HCT116 (cell line): Measurements from ENCODE around the gene DLK1. TPM values are rescaled to one million over a fixed set of nuclear protein-coding genes. Genes with fewer than 3 reads are reported as not detected.

ENCODE experiments used
- ATAC-seq: fragments of 200-7000 bp; cut with Tn5 transposase; 2 replicates; pipeline ENCODE4 v1.9.1; 2020; ENCODE audit warnings: mild to moderate bottlenecking, moderate library complexity
- BruUV-seq: library from RNA; stranded (reverse); fragments of 400-500 nt; replicated peaks from 2 replicates; lab custom pipeline; 2021; lab: Mats Ljungman, UMichigan
- CTCF ChIA-PET: fragments of 300-600 bp; sonication (Branson Sonifier 250); formaldehyde crosslinking; loops from one replicate; lab custom pipeline; 2021; ENCODE audit warnings: antibody characterized with exemption; lab: Charles Lee
- POLR2A ChIA-PET: fragments of 300-600, 350-600 bp; sonication (Branson Sonifier 250); formaldehyde crosslinking; loops from one replicate; lab custom pipeline; 2021; ENCODE audit warnings: antibody characterized with exemption; lab: Charles Lee
- RAD21 ChIA-PET, 2 experiments: fragments of 300-600 bp; sonication (Branson Sonifier 250); formaldehyde crosslinking; loops; one replicate each; lab custom pipeline; 2023; ENCODE audit warnings: low total read pairs in 2 of 2; ENCODE audit not compliant: uncharacterized antibody in 2 of 2, unreplicated experiment in 2 of 2, low non-redundant PET in 1 of 2; lab: Charles Lee
- DNase-seq: peaks from one replicate; pipeline ENCODE4 v3.0.0-alpha.2; 2010; ENCODE audit warnings: low read depth, low spot score
- H2AFZ ChIP-seq: fragments of 200-600 bp; shearing (Covaris generic), sonication (generic); 2 replicates; pipeline ENCODE4 v1.6.1; 2017; ENCODE audit warnings: low read depth, mixed run types, mixed read lengths, antibody characterized with exemption, low read length; ENCODE audit not compliant: poor library complexity, severe bottlenecking
- H3K27ac ChIP-seq: 2 replicates; pipeline ENCODE4 v1.5.1; 2012; ENCODE audit warnings: low read depth, low read length
- H3K27me3 ChIP-seq: fragments of 200-600 bp; sonication (generic); 2 replicates; pipeline ENCODE4 v1.6.1; 2016; ENCODE audit warnings: mixed run types, low read length, mixed read lengths; ENCODE audit not compliant: insufficient read depth
- H3K36me3 ChIP-seq, 2 experiments: fragments of 200-500 bp in 1 of 2; fragments of 200-600 bp in 1 of 2; sonication (Bioruptor generic) in 1 of 2; sonication (generic) in 1 of 2; 2 replicates each; pipeline versions ENCODE4 v1.5.1 to v1.6.1; 2014 to 2016; ENCODE audit warnings: low read length in 2 of 2, inconsistent platforms in 1 of 2, mixed read lengths in 1 of 2, mixed run types in 1 of 2; ENCODE audit not compliant: insufficient read depth in 2 of 2, control insufficient read depth in 1 of 2
- H3K4me1 ChIP-seq, 2 experiments: fragments of 200-600 bp in 1 of 2; sonication (generic) in 1 of 2; 2 replicates each; pipeline versions ENCODE4 v1.5.1 to v1.6.1; 2012 to 2017; ENCODE audit warnings: low read length in 2 of 2, inconsistent platforms in 1 of 2, mild to moderate bottlenecking in 1 of 2, mixed read lengths in 1 of 2, mixed run types in 1 of 2, moderate library complexity in 1 of 2; ENCODE audit not compliant: insufficient read depth in 2 of 2, control insufficient read depth in 1 of 2
- H3K4me2 ChIP-seq: fragments of 200-600 bp; sonication (generic); 2 replicates; pipeline ENCODE4 v1.6.1; 2017; ENCODE audit warnings: mixed run types, low read length, mixed read lengths
- H3K4me3 ChIP-seq, 2 experiments: fragments of 200-600 bp in 1 of 2; sonication (generic) in 1 of 2; replicated peaks in 1 of 2; 2 replicates each; pipeline ENCODE4 v1.5.1; 2011 to 2016; ENCODE audit warnings: low read length in 2 of 2, control low read depth in 1 of 2, low read depth in 1 of 2, mild to moderate bottlenecking in 1 of 2, mixed read lengths in 1 of 2, mixed run types in 1 of 2
- H3K79me2 ChIP-seq: fragments of 200-600 bp; sonication (generic); 2 replicates; pipeline ENCODE4 v1.6.1; 2017; ENCODE audit warnings: mild to moderate bottlenecking, mixed run types, low read length, moderate library complexity, mixed read lengths; ENCODE audit not compliant: insufficient read depth
- H3K9ac ChIP-seq: fragments of 200-600 bp; sonication (generic); 2 replicates; pipeline ENCODE4 v1.6.1; 2016; ENCODE audit warnings: low read length, mixed read lengths
- H3K9me2 ChIP-seq: fragments of 200-600 bp; sonication (generic), shearing (Covaris generic); 2 replicates; pipeline ENCODE4 v1.6.1; 2017; ENCODE audit warnings: mixed run types, mild to moderate bottlenecking, moderate library complexity; ENCODE audit not compliant: insufficient read depth
- H3K9me3 ChIP-seq, 2 experiments: fragments of 200-500 bp in 1 of 2; fragments of 200-600 bp in 1 of 2; sonication (Bioruptor generic) in 1 of 2; sonication (generic) in 1 of 2; 2 replicates each; pipeline ENCODE4 v1.6.1; 2014 to 2017; ENCODE audit warnings: low read length in 2 of 2, mixed read lengths in 2 of 2, inconsistent platforms in 1 of 2, low read depth in 1 of 2, mild to moderate bottlenecking in 1 of 2, mixed run types in 1 of 2, moderate library complexity in 1 of 2; ENCODE audit not compliant: control insufficient read depth in 1 of 2, insufficient read depth in 1 of 2
- H4K20me1 ChIP-seq: fragments of 200-600 bp; sonication (generic), shearing (Covaris generic); 2 replicates; pipeline ENCODE4 v1.6.1; 2017; ENCODE audit warnings: mixed run types, mild to moderate bottlenecking, moderate library complexity; ENCODE audit not compliant: insufficient read depth
- ATF3 ChIP-seq: IDR thresholded peaks from 2 replicates; pipeline ENCODE4 v1.6.1; 2012
- CBX3 ChIP-seq: IDR thresholded peaks from 2 replicates; pipeline ENCODE4 v1.6.1; 2012; ENCODE audit warnings: low read depth
- CEBPB ChIP-seq: IDR thresholded peaks from 2 replicates; pipeline ENCODE4 v1.6.1; 2012; ENCODE audit warnings: low read depth
- CTCF ChIP-seq, 3 experiments: fragments of 200-600 bp in 1 of 3; sonication (generic) in 1 of 3; IDR thresholded peaks in 2 of 3; conservative IDR thresholded peaks in 1 of 3; 2 replicates each; pipeline ENCODE4 v1.5.1; 2012 to 2017; ENCODE audit warnings: low read depth in 2 of 3, low read length in 2 of 3, antibody characterized with exemption in 1 of 3, borderline replicate concordance in 1 of 3, control low read depth in 1 of 3, mild to moderate bottlenecking in 1 of 3, mixed read lengths in 1 of 3, mixed run types in 1 of 3, moderate library complexity in 1 of 3; ENCODE audit not compliant: insufficient read depth in 1 of 3
- ELF1 ChIP-seq: IDR thresholded peaks from 2 replicates; pipeline ENCODE4 v1.6.1; 2012; ENCODE audit warnings: low read depth, borderline replicate concordance
- EZH2 ChIP-seq: fragments of 200-600 bp; sonication (generic); IDR thresholded peaks from 2 replicates; pipeline ENCODE4 v1.6.1; 2017; ENCODE audit warnings: antibody characterized with exemption, mixed run types
- FOSL1 ChIP-seq: IDR thresholded peaks from 2 replicates; pipeline ENCODE4 v1.6.1; 2012; ENCODE audit warnings: low read depth
- JUND ChIP-seq: IDR thresholded peaks from 2 replicates; pipeline ENCODE4 v1.6.1; 2012
- POLR2AphosphoS5 ChIP-seq: IDR thresholded peaks from 2 replicates; pipeline ENCODE4 v1.6.1; 2011; ENCODE audit warnings: mild to moderate bottlenecking, low read depth, low read length, moderate library complexity
- SP1 ChIP-seq: IDR thresholded peaks from 2 replicates; pipeline ENCODE4 v1.6.1; 2012; ENCODE audit warnings: low read depth
- YY1 ChIP-seq: IDR thresholded peaks from 2 replicates; pipeline ENCODE4 v1.6.1; 2011; ENCODE audit warnings: low read length, low read depth, moderate library complexity, mild to moderate bottlenecking; ENCODE audit not compliant: insufficient replicate concordance; ENCODE audit errors: extremely low read depth
- intact Hi-C: fragments of 100-400 bp; cut with micrococcal nuclease; formaldehyde crosslinking; loops from 2 replicates; pipeline ENCODE4 v1.10.0; 2022
- total RNA-seq: library from RNA; stranded (reverse); gene quantifications from one replicate; pipeline ENCODE4 v1.2.1, GENCODE V29; 2021; ENCODE audit not compliant: unreplicated experiment
- TF ChIP-seq, protein P1 (sequence below): IDR thresholded peaks from 2 replicates; pipeline ENCODE4 v1.6.1; 2012
- TF ChIP-seq, protein P2 (sequence below): IDR thresholded peaks from 2 replicates; pipeline ENCODE4 v1.6.1; 2012; ENCODE audit warnings: low read depth

The DLK1 gene
- total RNA-seq, 1 experiment from 2014 or later: 1.5 TPM

GRCh38 chr14:100680439-100681051 lies 46.1 kb upstream of the DLK1 start (continued):
- TF ChIP-seq CTCF (IDR thresholded peaks at IDR 0.05 in 2 of 3, conservative IDR thresholded peaks at IDR 0.05 in 1 of 3; ENCODE audit: borderline replicate concordance in 1 of 3, insufficient read depth in 1 of 3, low read depth in 2 of 3, low read length in 2 of 3) (no peak), POLR2AphosphoS5 (no peak), CEBPB (no peak)
- TF ChIP-seq, protein P1, sequence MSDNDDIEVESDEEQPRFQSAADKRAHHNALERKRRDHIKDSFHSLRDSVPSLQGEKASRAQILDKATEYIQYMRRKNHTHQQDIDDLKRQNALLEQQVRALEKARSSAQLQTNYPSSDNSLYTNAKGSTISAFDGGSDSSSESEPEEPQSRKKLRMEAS: no peak

GRCh38 chr14:100681111-100681510 lies 45.6 kb upstream of the DLK1 start:
- intact Hi-C loops: no loop called here
- no TSS peak for BruUV-seq
- Histone ChIP-seq H3K4me3 (no peak overlapping the region), H3K9ac (no peak overlapping the region), H3K4me2 (no peak overlapping the region), H3K36me3 (no peaks in the 10 kb centered on the region), H3K9me2 (no peaks in the 10 kb centered on the region), H3K79me2 (no peaks in the 10 kb centered on the region), H3K27ac (no peak overlapping the region), H4K20me1 (no peaks in the 10 kb centered on the region), H2AFZ (no peak overlapping the region), H3K27me3 (no peaks in the 10 kb centered on the region), H3K4me1 (peaks cover 0 to 30% of the 10 kb centered on the region in 2 experiments; a peak in 2 of 4 replicates), H3K9me3 (no peaks in the 10 kb centered on the region)
- CTCF ChIA-PET: no interaction called here
- RAD21 ChIA-PET: no interaction called here
- TF ChIP-seq ATF3: no peak
- no peak for TF ChIP-seq CEBPB
- TF ChIP-seq JUND: no peak
- TF ChIP-seq ELF1: no peak
- TF ChIP-seq, protein P2, sequence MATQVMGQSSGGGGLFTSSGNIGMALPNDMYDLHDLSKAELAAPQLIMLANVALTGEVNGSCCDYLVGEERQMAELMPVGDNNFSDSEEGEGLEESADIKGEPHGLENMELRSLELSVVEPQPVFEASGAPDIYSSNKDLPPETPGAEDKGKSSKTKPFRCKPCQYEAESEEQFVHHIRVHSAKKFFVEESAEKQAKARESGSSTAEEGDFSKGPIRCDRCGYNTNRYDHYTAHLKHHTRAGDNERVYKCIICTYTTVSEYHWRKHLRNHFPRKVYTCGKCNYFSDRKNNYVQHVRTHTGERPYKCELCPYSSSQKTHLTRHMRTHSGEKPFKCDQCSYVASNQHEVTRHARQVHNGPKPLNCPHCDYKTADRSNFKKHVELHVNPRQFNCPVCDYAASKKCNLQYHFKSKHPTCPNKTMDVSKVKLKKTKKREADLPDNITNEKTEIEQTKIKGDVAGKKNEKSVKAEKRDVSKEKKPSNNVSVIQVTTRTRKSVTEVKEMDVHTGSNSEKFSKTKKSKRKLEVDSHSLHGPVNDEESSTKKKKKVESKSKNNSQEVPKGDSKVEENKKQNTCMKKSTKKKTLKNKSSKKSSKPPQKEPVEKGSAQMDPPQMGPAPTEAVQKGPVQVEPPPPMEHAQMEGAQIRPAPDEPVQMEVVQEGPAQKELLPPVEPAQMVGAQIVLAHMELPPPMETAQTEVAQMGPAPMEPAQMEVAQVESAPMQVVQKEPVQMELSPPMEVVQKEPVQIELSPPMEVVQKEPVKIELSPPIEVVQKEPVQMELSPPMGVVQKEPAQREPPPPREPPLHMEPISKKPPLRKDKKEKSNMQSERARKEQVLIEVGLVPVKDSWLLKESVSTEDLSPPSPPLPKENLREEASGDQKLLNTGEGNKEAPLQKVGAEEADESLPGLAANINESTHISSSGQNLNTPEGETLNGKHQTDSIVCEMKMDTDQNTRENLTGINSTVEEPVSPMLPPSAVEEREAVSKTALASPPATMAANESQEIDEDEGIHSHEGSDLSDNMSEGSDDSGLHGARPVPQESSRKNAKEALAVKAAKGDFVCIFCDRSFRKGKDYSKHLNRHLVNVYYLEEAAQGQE: no peak
- TF ChIP-seq FOSL1: no peak
- no peak for TF ChIP-seq EZH2
- TF ChIP-seq CBX3: no peak
- TF ChIP-seq YY1: no peak
- TF ChIP-seq SP1: no peak
- DNase-seq (no peak), ATAC-seq (no peak)
- POLR2A ChIA-PET: no interaction called here
